HEK293 (cell line): ENCODE results near the gene DAG1.
A peak's percentile ranks its signal among the peaks of the same experiment; 100 is the strongest.

ENCODE experiments used
- CTCF ChIA-PET: fragments of 350-600 bp; formaldehyde crosslinking; extraction: SDS; loops from one replicate; lab custom pipeline; 2021; ENCODE audit warnings: antibody characterized with exemption; lab: Yijun Ruan, JAX
- POLR2A ChIA-PET: fragments of 300-600 bp; formaldehyde crosslinking; extraction: SDS; loops from one replicate; lab custom pipeline; 2020; ENCODE audit warnings: antibody characterized with exemption, inconsistent platforms; lab: Yijun Ruan, JAX
- H3K27ac ChIP-seq: fragments of 200-500 bp; sonication (Bioruptor generic); 2 replicates; pipeline ENCODE4 v1.5.1; 2014; ENCODE audit warnings: low read depth, low read length, control low read depth, inconsistent platforms; ENCODE audit errors: extremely low read depth
- H3K36me3 ChIP-seq, 2 experiments: fragments of 200-500 bp in 1 of 2; sonication (Bioruptor generic) in 1 of 2; 1 replicate in 1 of 2; 2 replicates in 1 of 2; pipeline ENCODE4 v1.5.1; 2014 to 2017; ENCODE audit warnings: inconsistent platforms in 2 of 2, low read length in 2 of 2; ENCODE audit not compliant: control insufficient read depth in 2 of 2, insufficient read depth in 1 of 2
- H3K4me1 ChIP-seq: fragments of 200-500 bp; sonication (Bioruptor generic); 2 replicates; pipeline ENCODE4 v1.5.1; 2014; ENCODE audit warnings: mild to moderate bottlenecking, low read length, inconsistent platforms; ENCODE audit not compliant: control insufficient read depth, insufficient read depth
- H3K4me3 ChIP-seq: 2 replicates; pipeline ENCODE4 v1.5.1; 2011; ENCODE audit warnings: low read depth, mild to moderate bottlenecking, control low read depth, low read length, moderate library complexity
- H3K9me3 ChIP-seq: fragments of 200-500 bp; sonication (Bioruptor generic); 2 replicates; pipeline ENCODE4 v1.5.1; 2014; ENCODE audit warnings: low read depth, low read length, inconsistent platforms; ENCODE audit not compliant: control insufficient read depth, insufficient read depth
- KLF10 ChIP-seq: fragments of 450-650 bp; IDR thresholded peaks from 2 replicates; pipeline ENCODE4 v1.5.1; 2018; ENCODE audit warnings: missing biosample characterization, mild to moderate bottlenecking, missing genetic modification characterization
- SCRT1 ChIP-seq: fragments of 450-650 bp; formaldehyde crosslinking; IDR thresholded peaks from 2 replicates; pipeline ENCODE4 v1.5.1; 2016; ENCODE audit warnings: missing biosample characterization, missing genetic modification characterization, borderline replicate concordance
- SP2 ChIP-seq: fragments of 450-650 bp; formaldehyde crosslinking; IDR thresholded peaks from 2 replicates; pipeline ENCODE4 v1.5.1; 2016; ENCODE audit warnings: missing biosample characterization, missing genetic modification characterization
- SP3 ChIP-seq: fragments of 450-650 bp; formaldehyde crosslinking; IDR thresholded peaks from 2 replicates; pipeline ENCODE4 v1.5.1; 2016; ENCODE audit warnings: missing biosample characterization, missing genetic modification characterization
- TCF7L2 ChIP-seq: IDR thresholded peaks from 2 replicates; pipeline ENCODE4 v1.6.1; 2011; ENCODE audit warnings: low read depth, mild to moderate bottlenecking, inconsistent platforms, low read length, moderate library complexity, borderline replicate concordance
- ZBTB20 ChIP-seq: fragments of 450-650 bp; formaldehyde crosslinking; IDR thresholded peaks from 2 replicates; pipeline ENCODE4 v1.5.1; 2016; ENCODE audit warnings: missing biosample characterization, missing genetic modification characterization
- ZBTB7A ChIP-seq: fragments of 450-650 bp; formaldehyde crosslinking; IDR thresholded peaks from 2 replicates; pipeline ENCODE4 v1.5.1; 2016; ENCODE audit warnings: low read depth, missing biosample characterization, missing genetic modification characterization
- ZNF292 ChIP-seq: fragments of 450-650 bp; formaldehyde crosslinking; IDR thresholded peaks from 2 replicates; pipeline ENCODE4 v1.5.1; 2016; ENCODE audit warnings: low read depth, missing biosample characterization, missing genetic modification characterization, borderline replicate concordance
- ZNF335 ChIP-seq: fragments of 450-650 bp; formaldehyde crosslinking; conservative IDR thresholded peaks from 2 replicates; pipeline ENCODE4 v1.5.1; 2016; ENCODE audit warnings: missing biosample characterization, missing genetic modification characterization
- ZNF341 ChIP-seq: fragments of 450-650 bp; formaldehyde crosslinking; IDR thresholded peaks from 2 replicates; pipeline ENCODE4; 2016; ENCODE audit warnings: low read depth, missing biosample characterization, missing genetic modification characterization
- ZNF354C ChIP-seq: fragments of 450-650 bp; formaldehyde crosslinking; IDR thresholded peaks from 2 replicates; pipeline ENCODE4 v1.5.1; 2016; ENCODE audit warnings: missing biosample characterization, missing genetic modification characterization, low read depth, borderline replicate concordance
- ZNF398 ChIP-seq: fragments of 450-650 bp; formaldehyde crosslinking; IDR thresholded peaks from 2 replicates; pipeline ENCODE4 v1.5.1; 2017; ENCODE audit warnings: missing biosample characterization, missing genetic modification characterization
- ZNF423 ChIP-seq: fragments of 450-650 bp; formaldehyde crosslinking; IDR thresholded peaks from 2 replicates; pipeline ENCODE4 v1.5.1; 2016; ENCODE audit warnings: missing biosample characterization, missing genetic modification characterization
- ZNF561 ChIP-seq: fragments of 450-650 bp; IDR thresholded peaks from 2 replicates; pipeline ENCODE4 v1.5.1; 2018; ENCODE audit warnings: missing biosample characterization, missing genetic modification characterization, borderline replicate concordance
- ZNF660 ChIP-seq: fragments of 450-650 bp; IDR thresholded peaks from 2 replicates; pipeline ENCODE4 v1.5.1; 2018; ENCODE audit warnings: missing biosample characterization, mild to moderate bottlenecking, missing genetic modification characterization
- ZNF692 ChIP-seq: fragments of 450-650 bp; formaldehyde crosslinking; IDR thresholded peaks from 2 replicates; pipeline ENCODE4 v1.5.1; 2016; ENCODE audit warnings: missing biosample characterization, missing genetic modification characterization
- ZNF830 ChIP-seq: fragments of 450-650 bp; IDR thresholded peaks from 2 replicates; pipeline ENCODE4 v1.5.0; 2018; ENCODE audit warnings: missing biosample characterization, missing genetic modification characterization, low read depth, mild to moderate bottlenecking, moderate library complexity
- ZSCAN5A ChIP-seq: fragments of 450-650 bp; formaldehyde crosslinking; IDR thresholded peaks from 2 replicates; pipeline ENCODE4 v1.5.1; 2016; ENCODE audit warnings: missing biosample characterization, missing genetic modification characterization

The DAG1 gene

GRCh38 chr3:49470714-49471420, 800 bp downstream of the DAG1 start:
- H3K4me3 ChIP-seq: peak overlapping the region; percentile 85
- CTCF ChIA-PET: interaction anchor here (0.7 to 2.8 kb wide), 3 partner anchors 13 to 69 kb away, joined by 3 to 8 read pairs (median 5); no protein-coding TSS in a partner anchor
- H3K27ac ChIP-seq: peak overlapping the region; percentile 85
- POLR2A ChIA-PET: interaction anchor here (0.9 to 2.2 kb wide), 5 partner anchors 14 to 162 kb away, joined by 3 to 8 read pairs (median 3); partner anchors contain the start of genes NICN1, RHOA and TCTA
- peaks cover 6% of the 10 kb centered on the region; the same call in 1 of the 2 replicates for H3K4me1 ChIP-seq
- H3K9me3 ChIP-seq: no peaks in the 10 kb centered on the region
- peaks cover 0 to 3% of the 10 kb centered on the region in 2 experiments; a peak in 2 of 3 replicates for H3K36me3 ChIP-seq
- TF ChIP-seq ZNF292 (tag by site-specific recombination) (no peak), ZNF561 (tag by site-specific recombination) (0 out of 2 replicates have a peak, but pooled peaks have one; percentile 27), ZNF692 (tag by site-specific recombination) (peak; percentile 4; the same call in 1 of the 2 replicates), ZBTB20 (tag by site-specific recombination) (peak; percentile 59; the same call in 1 of the 2 replicates), ZNF660 (tag by site-specific recombination) (peak; percentile 68; the same call in 1 of the 2 replicates), SP2 (tag by site-specific recombination) (no peak), ZNF398 (0 out of 2 replicates have a peak, but pooled peaks have one; percentile 1), SP3 (0 out of 2 replicates have a peak, but pooled peaks have one; percentile 10), ZNF830 (tag by site-specific recombination) (no peak), ZNF335 (tag by site-specific recombination) (peak; percentile 77)

GRCh38 chr3:49471856-49472495, 1.9 kb downstream of the DAG1 start:
- peaks cover 0 to 6% of the 10 kb centered on the region in 2 experiments; a peak in 2 of 3 replicates for H3K36me3 ChIP-seq
- POLR2A ChIA-PET: interaction anchor here (0.6 to 1.3 kb wide), 3 partner anchors 18 to 65 kb away, joined by 3 to 12 read pairs (median 3); partner anchors contain the start of gene NICN1
- no peak for TF ChIP-seq ZNF354C
- no peak for TF ChIP-seq TCF7L2
- TF ChIP-seq ZSCAN5A (tag by site-specific recombination): no peak
- no peak for TF ChIP-seq ZBTB7A (tag by site-specific recombination)
- no peak for TF ChIP-seq ZNF423
- no peak for TF ChIP-seq SCRT1 (tag by site-specific recombination)
- no peak for TF ChIP-seq ZNF341 (tag by site-specific recombination)
- no peak for TF ChIP-seq KLF10 (tag by site-specific recombination)
- TF ChIP-seq, all 188 proteins: peak for 0
- peaks cover 6% of the 10 kb centered on the region; the same call in 1 of the 2 replicates for H3K4me1 ChIP-seq
- H3K4me3 ChIP-seq: no peak overlapping the region
- H3K9me3 ChIP-seq: no peaks in the 10 kb centered on the region
- no peak overlapping the region for H3K27ac ChIP-seq
- CTCF ChIA-PET: interaction anchor here (2.8 kb wide), 1 partner anchor 68 kb away, joined by 8 read pairs; no protein-coding TSS in a partner anchor
